Skin epidermis (tissue), 12 donors: ENCODE results near the gene PRSS12.
"Not testable (repeated sequence)": the region's sequence is repeated elsewhere in the genome, so short reads cannot be mapped to it uniquely, and the experiment has no call there.

Experiments used
- H3K27ac ChIP-seq, 21 experiments: fragments of 200-600 bp; sonication (generic) in 11 of 21; one replicate each; pipeline ENCODE4 v1.5.0; 2020; ENCODE audit warnings: mild to moderate bottlenecking in 3 of 21, inconsistent platforms in 2 of 21, moderate library complexity in 2 of 21
- H3K4me3 ChIP-seq, 7 experiments: fragments of 200-600 bp; sonication (generic) in 2 of 7; one replicate each; pipeline ENCODE4 v1.5.0; 2020; ENCODE audit warnings: inconsistent platforms in 2 of 7, mild to moderate bottlenecking in 2 of 7, moderate library complexity in 1 of 7

The PRSS12 gene, protein sequence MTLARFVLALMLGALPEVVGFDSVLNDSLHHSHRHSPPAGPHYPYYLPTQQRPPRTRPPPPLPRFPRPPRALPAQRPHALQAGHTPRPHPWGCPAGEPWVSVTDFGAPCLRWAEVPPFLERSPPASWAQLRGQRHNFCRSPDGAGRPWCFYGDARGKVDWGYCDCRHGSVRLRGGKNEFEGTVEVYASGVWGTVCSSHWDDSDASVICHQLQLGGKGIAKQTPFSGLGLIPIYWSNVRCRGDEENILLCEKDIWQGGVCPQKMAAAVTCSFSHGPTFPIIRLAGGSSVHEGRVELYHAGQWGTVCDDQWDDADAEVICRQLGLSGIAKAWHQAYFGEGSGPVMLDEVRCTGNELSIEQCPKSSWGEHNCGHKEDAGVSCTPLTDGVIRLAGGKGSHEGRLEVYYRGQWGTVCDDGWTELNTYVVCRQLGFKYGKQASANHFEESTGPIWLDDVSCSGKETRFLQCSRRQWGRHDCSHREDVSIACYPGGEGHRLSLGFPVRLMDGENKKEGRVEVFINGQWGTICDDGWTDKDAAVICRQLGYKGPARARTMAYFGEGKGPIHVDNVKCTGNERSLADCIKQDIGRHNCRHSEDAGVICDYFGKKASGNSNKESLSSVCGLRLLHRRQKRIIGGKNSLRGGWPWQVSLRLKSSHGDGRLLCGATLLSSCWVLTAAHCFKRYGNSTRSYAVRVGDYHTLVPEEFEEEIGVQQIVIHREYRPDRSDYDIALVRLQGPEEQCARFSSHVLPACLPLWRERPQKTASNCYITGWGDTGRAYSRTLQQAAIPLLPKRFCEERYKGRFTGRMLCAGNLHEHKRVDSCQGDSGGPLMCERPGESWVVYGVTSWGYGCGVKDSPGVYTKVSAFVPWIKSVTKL

DNA sequence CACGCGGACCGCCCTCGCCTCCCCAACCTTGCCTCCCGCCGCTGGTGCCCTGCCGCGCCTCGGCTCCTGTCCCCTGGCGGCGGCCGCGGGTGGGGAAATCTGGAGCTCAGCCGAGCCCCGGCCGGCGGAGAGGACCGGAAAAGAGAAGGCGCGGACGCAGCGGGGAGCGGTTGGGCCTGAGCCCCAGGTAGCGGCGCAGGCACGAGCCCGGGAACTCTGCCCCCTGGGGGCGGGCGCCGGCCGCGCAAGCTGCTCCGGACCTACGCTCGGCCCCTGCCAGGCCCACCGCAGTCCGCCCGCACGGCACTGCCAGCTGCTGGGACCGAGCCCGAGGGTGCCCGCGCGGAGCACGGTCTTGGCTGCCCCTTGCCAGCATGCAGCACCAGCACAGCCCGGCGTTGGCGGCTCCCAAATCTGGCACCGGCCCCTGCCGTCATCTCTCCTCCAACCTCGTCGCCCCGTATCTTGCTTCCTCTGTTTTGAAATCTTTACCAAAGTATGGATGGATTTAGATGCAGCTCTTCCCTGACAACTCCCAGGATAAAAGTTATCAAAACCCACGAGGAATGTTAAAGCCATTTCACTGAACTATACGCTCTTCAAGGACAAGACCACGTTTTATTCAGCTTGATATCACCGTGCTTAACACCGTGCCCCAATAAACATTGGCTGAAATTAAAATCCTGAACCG lies at the start of gene PRSS12:
TSS of gene PRSS12 (minus strand) at position 161 of the 691 bp plus-strand sequence. CDS start 283 bp downstream, outside the sequence.
- Histone ChIP-seq H3K4me3 (peak within 1 kb of the TSS; percentile 37 to 67 (median 54)), H3K27ac (peak within 1 kb of the TSS in 16 of 21 experiments; percentile 16 to 82 (median 60))

DNA sequence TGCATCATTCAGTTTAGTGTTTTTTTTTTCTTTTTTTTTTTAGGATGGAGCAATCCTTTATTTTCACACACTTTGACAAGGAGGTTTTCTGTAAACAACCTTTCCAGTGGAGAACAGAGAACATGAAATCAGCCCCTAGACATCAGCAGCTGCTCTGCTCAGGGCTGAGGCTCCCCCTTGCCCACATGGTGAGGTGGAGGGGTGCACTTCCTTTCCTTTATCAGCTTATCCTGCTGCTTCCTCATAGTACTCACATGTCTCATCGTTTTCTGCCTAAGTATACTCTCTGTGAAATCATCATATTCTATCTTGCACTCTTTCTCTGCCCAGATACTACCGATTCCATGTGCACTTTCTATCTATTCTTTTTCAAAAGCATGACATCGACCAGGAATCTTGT lies 47.6 kb upstream of the PRSS12 start:
- Histone ChIP-seq H3K27ac (no peak overlapping the region), H3K4me3 (no peak overlapping the region)

DNA sequence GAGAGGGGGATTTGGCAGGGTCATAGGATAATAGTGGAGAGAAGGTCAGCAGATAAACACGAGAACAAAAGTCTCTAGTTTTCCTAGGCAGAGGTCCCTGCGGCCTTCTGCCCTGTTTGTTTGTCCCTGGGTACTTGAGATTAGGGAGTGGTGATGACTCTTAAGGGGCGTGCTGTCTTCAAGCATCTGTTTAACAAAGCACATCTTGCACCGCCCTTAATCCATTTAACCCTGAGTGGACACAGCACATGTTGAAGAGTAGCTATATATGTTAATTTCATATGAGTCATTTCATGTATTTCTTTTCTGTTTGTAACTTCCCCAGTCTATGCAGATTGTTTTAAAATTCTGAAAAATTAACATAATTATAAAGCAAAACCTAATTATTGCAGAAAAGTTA lies 47.1 kb upstream of the PRSS12 start:
- not testable (repeated sequence) for H3K4me3 ChIP-seq, H3K27ac ChIP-seq

DNA sequence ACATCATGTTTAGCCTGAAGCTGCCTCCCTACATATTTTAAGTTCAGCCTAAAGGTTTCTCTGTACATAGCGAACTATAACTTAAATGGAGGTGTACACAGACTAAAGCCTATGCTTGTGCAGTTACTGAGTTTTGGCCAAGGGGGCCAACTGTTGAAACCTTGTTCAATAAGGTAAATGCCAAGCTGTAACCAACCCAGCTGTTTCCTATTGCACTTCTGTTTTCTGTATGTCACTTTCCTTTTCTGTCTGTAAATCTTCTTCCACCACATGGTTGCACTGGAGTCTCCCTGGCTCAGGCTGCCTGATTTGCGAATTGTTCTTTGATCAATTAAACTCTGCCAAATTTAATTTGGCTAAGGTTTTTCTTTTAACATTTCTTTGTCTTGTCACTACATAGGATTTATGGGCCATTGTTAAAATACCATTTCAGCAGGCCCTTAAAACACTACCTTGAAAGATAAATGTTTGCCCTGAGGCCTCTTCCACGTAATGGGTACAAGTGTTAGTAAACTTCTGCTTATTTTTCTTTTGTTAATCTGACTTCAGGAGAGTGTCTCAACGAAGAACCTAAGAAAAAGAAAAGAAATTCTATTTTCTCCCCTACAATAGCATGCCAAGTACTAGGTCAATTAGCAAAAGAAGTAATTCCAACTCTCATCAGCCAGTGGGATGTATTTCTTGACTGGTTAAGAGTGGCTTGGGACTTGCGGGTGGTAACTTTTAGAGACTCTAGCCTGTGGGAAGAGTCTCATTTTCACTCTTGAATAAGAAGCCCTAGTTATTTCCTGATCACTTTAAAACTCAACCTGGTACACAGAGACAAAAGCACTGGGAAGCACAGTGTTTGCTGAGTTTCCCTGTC lies 45.7 kb upstream of the PRSS12 start:
- H3K4me3 ChIP-seq = no peak overlapping the region
- H3K27ac ChIP-seq = no peak overlapping the region

DNA sequence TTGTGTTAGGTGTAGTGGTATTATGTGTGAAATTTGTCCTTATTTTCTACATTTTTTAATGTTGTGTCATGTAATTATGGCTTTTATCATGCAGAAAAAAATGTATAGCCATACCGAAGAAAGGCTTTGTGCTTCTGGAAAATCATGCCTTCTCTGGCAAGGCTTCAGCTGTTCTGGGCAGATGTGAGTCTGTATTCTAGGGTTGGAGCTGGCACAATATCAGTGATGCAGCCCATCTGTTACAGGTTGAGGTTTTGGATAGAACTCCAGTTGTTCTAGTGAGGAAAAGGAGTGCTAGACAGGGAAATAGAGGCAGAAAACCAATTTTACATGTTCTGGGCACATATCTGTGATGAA lies 44.8 kb upstream of the PRSS12 start:
- H3K4me3 ChIP-seq = no peak overlapping the region
- no peak overlapping the region for H3K27ac ChIP-seq

DNA sequence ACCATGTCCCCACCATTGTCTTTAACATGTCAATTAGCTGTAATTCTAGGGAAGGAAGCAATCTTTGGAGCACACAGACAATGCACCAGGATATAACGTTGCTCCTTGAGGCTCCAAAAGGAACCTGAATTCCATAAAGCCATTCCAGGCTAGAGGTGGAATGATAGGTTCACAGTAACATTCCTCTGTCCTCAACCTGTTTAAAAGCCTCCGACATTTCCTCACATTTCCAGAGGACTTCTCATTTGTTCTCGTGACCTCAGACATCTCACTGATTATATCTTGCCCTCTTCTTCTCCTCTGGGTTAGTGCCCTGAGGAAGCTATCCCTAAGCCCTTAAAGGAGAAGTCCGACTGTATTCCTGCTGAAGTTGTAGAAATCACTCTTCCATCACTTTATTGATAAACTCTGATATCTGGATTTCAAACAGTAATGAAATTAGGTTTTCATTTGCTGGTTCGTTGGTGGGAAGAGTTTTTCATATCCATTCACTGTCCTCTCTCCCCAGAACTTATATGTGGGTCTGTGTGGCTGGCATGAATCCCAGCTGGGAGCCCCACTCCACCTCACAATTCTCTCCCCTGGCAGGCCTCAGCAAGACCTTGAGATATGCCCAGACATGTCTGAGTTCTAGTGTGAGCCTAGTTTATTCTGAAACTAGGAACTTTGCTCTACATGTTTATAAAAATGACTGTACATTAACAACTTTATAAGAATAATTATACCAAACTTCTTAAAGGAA lies 44.2 kb upstream of the PRSS12 start:
- H3K27ac ChIP-seq = no peak overlapping the region
- no peak overlapping the region for H3K4me3 ChIP-seq

DNA sequence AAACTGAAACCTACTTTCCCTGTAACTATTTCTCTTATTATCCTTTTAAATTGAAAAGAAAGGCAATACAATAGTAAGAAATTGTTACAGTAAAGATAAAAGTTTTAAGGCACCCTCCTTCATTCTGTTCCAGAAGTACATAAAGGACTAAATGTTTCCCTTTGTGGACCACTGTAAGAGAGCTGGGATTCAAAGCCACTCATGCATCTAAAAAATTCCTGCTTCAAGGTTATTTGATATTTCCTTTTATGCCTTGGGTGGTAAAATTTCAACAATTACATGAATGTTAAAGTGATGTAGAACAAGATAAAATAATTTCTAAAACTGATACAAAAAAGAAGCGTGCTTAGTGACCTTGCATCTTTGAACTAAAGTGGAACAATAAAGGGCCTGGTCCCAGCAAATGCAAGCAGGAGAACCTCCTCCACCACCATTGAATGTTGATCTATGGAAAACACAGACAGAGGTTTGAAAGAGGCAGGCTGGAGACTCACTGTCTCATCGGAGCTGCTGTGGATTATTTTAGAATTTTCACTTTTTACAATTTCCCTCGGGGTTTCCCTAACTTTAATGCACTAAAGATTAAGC lies 42.3 kb upstream of the PRSS12 start:
- Histone ChIP-seq H3K27ac (no peak overlapping the region), H3K4me3 (no peak overlapping the region)

DNA sequence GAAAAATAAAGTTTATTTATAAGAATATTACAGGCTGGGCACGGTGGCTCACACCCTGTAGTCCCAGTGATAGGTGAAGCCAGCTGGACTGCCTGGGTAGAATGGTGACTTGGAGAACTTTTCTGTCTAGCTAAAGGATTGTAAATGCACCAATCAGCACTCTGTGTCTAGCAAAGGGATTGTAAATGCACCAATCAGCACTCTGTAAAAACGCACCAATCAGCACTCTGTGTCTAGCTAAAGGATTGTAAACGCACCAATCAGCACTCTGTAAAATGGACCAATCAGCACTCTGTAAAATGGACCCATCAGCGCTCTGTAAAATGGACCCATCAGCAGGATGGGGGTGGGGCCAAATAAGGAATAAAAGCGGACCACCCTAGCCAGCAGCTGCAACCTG lies 39.7 kb upstream of the PRSS12 start:
- H3K27ac ChIP-seq, H3K4me3 ChIP-seq: not testable (repeated sequence)

DNA sequence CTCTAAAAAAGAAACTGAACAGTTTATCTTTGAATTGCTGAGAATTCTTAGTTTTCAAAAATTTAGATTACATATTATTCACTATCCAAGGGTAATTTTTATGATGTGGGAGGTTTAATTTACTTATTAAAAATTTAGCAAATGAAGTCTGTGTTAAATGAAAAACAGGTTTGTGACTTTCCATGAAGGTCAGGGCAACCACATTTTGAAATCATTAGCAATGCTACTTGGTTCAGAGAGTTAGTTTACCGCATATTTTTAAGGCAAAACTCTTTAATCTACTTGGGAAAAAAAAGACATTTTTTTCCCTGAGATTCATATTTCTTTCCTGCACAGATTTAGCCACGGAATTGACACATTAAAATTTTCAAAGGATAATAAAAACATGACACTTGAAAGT lies 37.3 kb upstream of the PRSS12 start:
- Histone ChIP-seq H3K4me3 (no peak overlapping the region), H3K27ac (no peak overlapping the region)

DNA sequence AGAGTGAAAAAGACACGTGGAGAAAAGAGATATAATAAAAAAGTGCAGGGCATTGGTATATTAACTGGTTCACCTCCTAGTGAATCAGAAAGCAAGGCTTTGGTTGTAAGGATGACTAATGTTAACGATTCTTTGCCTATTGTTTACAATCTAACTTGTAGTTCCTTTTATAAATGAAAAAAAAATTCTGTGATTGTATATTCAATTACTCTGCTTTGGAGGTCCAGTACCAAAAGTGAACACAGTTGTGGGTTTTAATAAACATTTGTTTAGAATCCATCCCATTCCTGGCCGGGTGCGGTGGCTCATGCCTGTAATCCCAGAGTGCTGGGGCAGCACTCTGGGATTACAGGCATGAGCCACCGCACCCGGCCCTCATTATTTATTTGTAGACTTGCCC lies 36.9 kb upstream of the PRSS12 start:
- Histone ChIP-seq H3K4me3 (no peak overlapping the region), H3K27ac (no peak overlapping the region)

DNA sequence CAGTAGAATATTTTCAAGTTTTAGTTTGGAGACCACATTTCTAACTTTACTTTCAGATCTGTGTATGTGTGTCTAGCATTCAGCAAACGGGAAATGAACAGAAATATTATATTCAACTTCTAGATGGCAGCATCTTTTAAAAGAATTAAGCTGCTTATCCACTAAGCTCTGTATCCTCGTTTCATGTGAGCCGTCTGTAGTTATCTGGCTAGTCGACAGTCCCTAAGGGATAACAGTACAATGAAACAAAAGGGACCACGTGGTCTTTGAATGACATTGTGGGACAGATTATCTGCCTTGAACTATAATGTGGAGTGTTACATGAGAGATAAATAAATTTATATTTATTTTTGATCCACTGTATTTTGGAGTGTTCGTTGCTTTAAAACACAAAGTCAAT lies 35.8 kb upstream of the PRSS12 start:
- Histone ChIP-seq H3K27ac (no peak overlapping the region), H3K4me3 (no peak overlapping the region)

DNA sequence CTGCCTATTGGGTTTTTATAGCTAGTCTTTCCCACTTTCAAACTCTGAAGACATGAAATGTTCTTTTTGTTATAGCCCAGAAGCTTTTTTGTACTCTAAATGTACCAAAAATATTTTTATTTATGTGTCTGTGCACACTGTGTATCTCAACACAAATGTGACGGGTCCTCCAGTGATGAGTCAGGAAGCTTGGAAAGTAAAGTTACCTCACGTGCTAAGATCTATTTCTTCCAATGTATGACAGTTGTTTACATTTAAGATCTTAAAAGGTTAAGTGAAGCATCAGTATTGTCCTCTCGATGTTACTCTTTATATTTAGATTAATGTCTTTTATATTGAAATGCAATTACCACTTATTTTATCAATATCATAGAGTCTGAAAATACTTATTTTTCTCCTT lies 29.1 kb upstream of the PRSS12 start:
- no peak overlapping the region for H3K4me3 ChIP-seq
- no peak overlapping the region for H3K27ac ChIP-seq

DNA sequence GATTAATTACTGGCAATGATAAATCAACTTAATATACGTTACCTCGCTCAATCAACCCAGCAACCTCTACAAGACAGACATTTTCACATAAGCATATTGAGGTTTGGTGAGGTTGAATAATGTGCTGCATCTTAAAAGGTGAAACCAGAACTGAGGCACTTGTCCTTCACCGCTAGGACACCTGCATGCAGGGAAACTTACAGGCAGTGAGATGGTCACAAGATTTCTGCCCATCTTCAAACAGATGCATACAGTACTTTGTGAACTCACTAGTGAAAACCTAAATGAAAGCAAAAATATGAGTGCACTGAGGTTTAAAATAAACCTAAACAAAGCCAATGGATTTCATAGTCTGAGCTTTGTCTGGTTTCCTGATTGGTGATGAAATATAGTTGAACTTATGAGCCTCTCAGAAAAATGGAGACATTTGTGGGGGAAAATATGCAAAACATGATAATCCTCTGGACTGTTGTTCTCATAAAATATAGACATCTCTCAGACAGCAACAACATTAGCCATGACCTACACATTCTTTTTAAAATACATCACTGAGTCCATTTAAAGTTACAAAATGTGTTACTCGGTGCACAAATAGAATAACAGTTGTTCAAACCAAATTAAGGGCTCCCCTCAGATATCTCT lies 20.9 kb upstream of the PRSS12 start:
- no peak overlapping the region for H3K4me3 ChIP-seq
- no peak overlapping the region for H3K27ac ChIP-seq

DNA sequence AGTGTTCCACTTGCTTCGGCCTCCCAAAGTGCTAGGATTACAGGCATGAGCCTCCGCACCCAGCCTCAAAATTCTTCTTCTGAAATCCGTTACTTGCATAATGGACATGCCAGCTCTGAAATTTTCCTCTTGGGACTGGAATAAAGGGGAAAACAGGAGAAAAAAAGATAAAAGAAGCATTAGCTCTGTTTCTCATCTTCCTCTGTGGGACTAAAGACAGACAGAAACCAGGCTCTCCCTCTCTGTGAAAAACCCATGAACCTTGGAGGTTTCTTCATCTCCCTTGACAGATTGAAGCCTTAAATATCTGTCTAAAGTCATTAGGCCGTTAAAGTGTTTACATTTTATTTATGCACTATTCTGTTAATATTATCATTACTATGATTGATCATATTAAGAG lies 19.4 kb upstream of the PRSS12 start:
- Histone ChIP-seq H3K4me3 (no peak overlapping the region), H3K27ac (no peak overlapping the region)

DNA sequence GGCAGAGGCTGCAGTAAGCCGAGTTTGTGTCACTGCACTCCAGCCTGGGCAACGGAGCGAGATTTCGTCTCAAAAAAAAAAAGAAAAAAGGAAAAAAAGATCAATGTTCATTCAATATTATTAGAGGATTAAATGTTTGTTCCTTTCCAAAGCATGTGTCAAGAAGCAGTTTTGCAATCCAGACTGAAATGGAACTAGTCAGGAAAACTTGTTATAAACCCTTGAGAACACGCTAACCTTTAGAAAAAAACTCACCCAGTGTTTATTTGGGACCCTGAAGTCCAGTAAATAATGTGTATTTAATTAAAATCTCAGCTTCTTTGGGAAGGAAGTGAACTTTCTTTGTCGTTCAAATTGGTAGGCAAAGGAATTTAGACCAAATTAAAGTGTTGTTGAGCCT lies 16.4 kb upstream of the PRSS12 start:
- Histone ChIP-seq H3K4me3 (no peak overlapping the region), H3K27ac (peak overlapping the region in 1 of 21 experiments; percentile 6)

DNA sequence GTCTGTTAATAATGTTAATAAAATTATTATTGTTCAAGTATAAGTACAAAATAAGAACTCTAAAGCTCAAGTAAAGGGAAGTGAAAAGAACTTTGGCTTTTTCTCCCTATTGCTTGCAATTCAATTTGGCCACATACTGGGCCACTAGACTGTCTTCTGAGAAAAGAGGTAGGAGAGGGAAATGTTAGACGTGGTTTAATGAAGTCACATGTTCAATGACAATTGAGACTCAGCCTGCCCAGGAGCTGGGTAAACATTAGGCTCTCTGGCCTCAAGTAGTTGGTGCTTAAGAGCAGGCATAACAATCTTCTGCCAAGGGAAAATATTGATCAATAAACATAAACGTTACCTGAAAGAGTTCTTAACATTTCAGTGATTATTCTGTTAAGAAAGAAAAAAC lies 15.1 kb upstream of the PRSS12 start:
- H3K4me3 ChIP-seq = no peak overlapping the region
- H3K27ac ChIP-seq = no peak overlapping the region

DNA sequence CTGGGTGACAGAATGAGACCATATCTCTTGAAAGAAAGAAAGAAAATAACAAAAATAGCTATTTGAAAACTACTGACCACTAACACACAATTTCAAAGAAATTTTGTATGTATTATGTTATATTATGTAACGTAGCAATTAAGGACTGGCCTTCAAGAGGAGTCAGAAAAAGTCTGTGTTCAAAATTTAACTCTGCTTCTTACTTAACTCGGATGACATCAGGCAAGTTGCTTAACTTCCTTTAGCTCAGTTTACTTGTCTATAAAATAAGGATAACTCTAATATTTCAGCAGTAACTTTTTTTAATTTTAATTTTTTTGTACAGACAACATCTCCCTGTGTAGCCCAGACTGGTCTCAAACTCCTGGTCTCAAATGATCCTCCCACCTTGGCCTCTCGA lies 14.6 kb upstream of the PRSS12 start:
- no peak overlapping the region for H3K27ac ChIP-seq
- no peak overlapping the region for H3K4me3 ChIP-seq

DNA sequence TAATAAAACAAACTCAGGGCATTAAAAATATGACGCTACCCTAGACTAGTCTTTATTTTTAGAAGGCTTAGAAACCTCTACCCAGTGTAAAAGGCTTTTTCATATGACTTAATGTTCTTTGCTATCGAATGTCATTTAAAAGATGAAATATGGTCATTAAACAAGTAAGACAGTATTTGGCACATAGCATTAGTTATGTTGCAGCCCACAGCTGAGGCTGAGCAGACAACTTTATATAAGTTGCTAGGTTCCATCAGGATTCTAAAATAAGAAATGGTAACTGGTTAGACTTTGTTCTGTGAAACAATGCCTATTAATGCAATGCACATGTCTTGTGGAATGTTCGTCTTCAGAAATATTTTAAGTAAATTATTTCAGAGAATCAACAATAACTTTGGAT lies 10.4 kb upstream of the PRSS12 start:
- Histone ChIP-seq H3K4me3 (no peak overlapping the region), H3K27ac (peak overlapping the region in 1 of 21 experiments; percentile 23)
